Tibial nerve (tissue), 3 donors: ENCODE measurements around the gene TOP2B.

Experiments used
- POLR2A ChIP-seq, 2 donors: fragments of 450-650 bp; IDR thresholded peaks; one replicate each; pipeline ENCODE4 v1.6.1; 2017; ENCODE audit warnings: antibody characterized with exemption in 2 of 2, mild to moderate bottlenecking in 2 of 2, moderate library complexity in 2 of 2
- TF ChIP-seq, protein P1 (sequence below), 5 experiments: fragments of 200-600 bp in 3 of 5; fragments of 450-650 bp in 2 of 5; sonication (generic) in 3 of 5; IDR thresholded peaks; one replicate each; pipeline ENCODE4 v1.5.1; 2016 to 2019; ENCODE audit warnings: antibody characterized with exemption in 5 of 5, mild to moderate bottlenecking in 3 of 5, moderate library complexity in 2 of 5

DNA sequence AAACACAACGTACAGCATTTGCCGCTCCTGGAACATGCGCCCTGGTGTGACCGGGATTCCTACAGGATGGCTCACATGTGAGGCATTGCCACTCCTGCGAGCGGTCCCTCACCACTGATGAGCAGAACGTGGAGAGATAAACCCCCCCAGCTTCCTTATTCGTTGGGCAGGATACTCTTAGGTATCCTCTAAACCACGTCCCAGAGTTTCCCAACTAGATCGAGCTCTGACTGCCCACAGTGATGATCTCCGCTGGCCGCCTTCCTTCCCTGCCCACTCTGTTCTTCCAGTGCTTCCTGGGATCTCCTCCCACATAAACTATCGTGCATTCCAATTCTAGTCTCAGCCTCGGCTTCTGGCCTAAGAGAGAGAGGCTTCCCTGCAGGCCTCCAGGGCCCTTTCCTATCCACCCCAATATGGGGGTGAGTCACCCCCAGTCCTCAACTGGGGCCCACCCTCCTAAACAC is 91.8 kb downstream of the TOP2B start:
- TF ChIP-seq POLR2A (IDR thresholded peaks at IDR 0.05): no peak
- TF ChIP-seq, protein P1, sequence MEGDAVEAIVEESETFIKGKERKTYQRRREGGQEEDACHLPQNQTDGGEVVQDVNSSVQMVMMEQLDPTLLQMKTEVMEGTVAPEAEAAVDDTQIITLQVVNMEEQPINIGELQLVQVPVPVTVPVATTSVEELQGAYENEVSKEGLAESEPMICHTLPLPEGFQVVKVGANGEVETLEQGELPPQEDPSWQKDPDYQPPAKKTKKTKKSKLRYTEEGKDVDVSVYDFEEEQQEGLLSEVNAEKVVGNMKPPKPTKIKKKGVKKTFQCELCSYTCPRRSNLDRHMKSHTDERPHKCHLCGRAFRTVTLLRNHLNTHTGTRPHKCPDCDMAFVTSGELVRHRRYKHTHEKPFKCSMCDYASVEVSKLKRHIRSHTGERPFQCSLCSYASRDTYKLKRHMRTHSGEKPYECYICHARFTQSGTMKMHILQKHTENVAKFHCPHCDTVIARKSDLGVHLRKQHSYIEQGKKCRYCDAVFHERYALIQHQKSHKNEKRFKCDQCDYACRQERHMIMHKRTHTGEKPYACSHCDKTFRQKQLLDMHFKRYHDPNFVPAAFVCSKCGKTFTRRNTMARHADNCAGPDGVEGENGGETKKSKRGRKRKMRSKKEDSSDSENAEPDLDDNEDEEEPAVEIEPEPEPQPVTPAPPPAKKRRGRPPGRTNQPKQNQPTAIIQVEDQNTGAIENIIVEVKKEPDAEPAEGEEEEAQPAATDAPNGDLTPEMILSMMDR (IDR thresholded peaks at IDR 0.05): no peak
